OCI-LY1 (cell line): ENCODE data around the gene MID1.
"Not testable (repeated sequence)": the region's sequence is repeated elsewhere in the genome, so short reads cannot be mapped to it uniquely, and the experiment has no call there.

Experiments used
- H2AFZ ChIP-seq: fragments of 200-600 bp; sonication (generic), shearing (Covaris generic); 2 replicates; pipeline ENCODE4 v1.6.0; 2014; ENCODE audit warnings: antibody characterized with exemption, mild to moderate bottlenecking, low read length
- H3F3A ChIP-seq: fragments of 200-600 bp; sonication (generic), shearing (Covaris generic); 2 replicates; pipeline ENCODE4 v1.6.0; 2014; ENCODE audit warnings: mild to moderate bottlenecking, antibody characterized with exemption, low read length, moderate library complexity; ENCODE audit not compliant: insufficient read depth
- H3K27ac ChIP-seq: fragments of 200-600 bp; sonication (generic); 2 replicates; pipeline ENCODE4 v1.5.1; 2014; ENCODE audit warnings: low read length, mixed run types, mild to moderate bottlenecking, low read depth; ENCODE audit not compliant: poor library complexity, severe bottlenecking
- H3K27me3 ChIP-seq: fragments of 200-600 bp; sonication (generic); 2 replicates; pipeline ENCODE4 v1.6.0; 2014; ENCODE audit warnings: antibody characterized with exemption, mild to moderate bottlenecking, low read length, moderate library complexity; ENCODE audit not compliant: insufficient read depth
- H3K36me3 ChIP-seq: fragments of 200-600 bp; sonication (generic); 2 replicates; pipeline ENCODE4 v1.6.1; 2014; ENCODE audit warnings: mild to moderate bottlenecking, antibody characterized with exemption, low read length, moderate library complexity, mixed read lengths; ENCODE audit not compliant: insufficient read depth
- H3K4me1 ChIP-seq: fragments of 200-600 bp; sonication (generic); 2 replicates; pipeline ENCODE4 v1.5.1; 2014; ENCODE audit warnings: mild to moderate bottlenecking, low read length, moderate library complexity; ENCODE audit not compliant: insufficient read depth, severe bottlenecking
- H3K4me2 ChIP-seq: fragments of 200-600 bp; sonication (generic), shearing (Covaris generic); 2 replicates; pipeline ENCODE4 v1.6.1; 2014; ENCODE audit warnings: low read length
- H3K4me3 ChIP-seq: fragments of 200-600 bp; sonication (generic); 2 replicates; pipeline ENCODE4 v1.5.1; 2014; ENCODE audit warnings: low read length, low read depth, mild to moderate bottlenecking, mixed read lengths; ENCODE audit not compliant: poor library complexity, severe bottlenecking
- H3K79me2 ChIP-seq: fragments of 200-600 bp; shearing (Covaris generic); 2 replicates; pipeline ENCODE4 v1.6.1; 2016; ENCODE audit warnings: mixed run types, low read length, mixed read lengths; ENCODE audit not compliant: insufficient read depth
- H3K9ac ChIP-seq: fragments of 200-600 bp; sonication (generic), shearing (Covaris generic); 2 replicates; pipeline ENCODE4 v1.6.1; 2014; ENCODE audit warnings: mild to moderate bottlenecking, low read length, mixed read lengths
- H3K9me2 ChIP-seq: fragments of 200-600 bp; sonication (generic), shearing (Covaris generic); 2 replicates; pipeline ENCODE4 v1.6.1; 2014; ENCODE audit warnings: low read depth, mild to moderate bottlenecking, low read length, mixed read lengths
- H3K9me3 ChIP-seq: fragments of 200-600 bp; shearing (Covaris generic); 2 replicates; pipeline ENCODE4 v1.6.1; 2014; ENCODE audit warnings: low read length, mixed read lengths
- H4K20me1 ChIP-seq: fragments of 200-600 bp; sonication (generic), shearing (Covaris generic); 2 replicates; pipeline ENCODE4 v1.6.0; 2016; ENCODE audit warnings: mild to moderate bottlenecking, low read length; ENCODE audit not compliant: insufficient read depth
- CTCF ChIP-seq: fragments of 200-600 bp; sonication (generic), shearing (Covaris generic); IDR thresholded peaks from 2 replicates; pipeline ENCODE4 v1.5.1; 2017; ENCODE audit warnings: mild to moderate bottlenecking, antibody characterized with exemption, low read length, moderate library complexity, mixed read lengths
- EZH2 ChIP-seq: fragments of 200-600 bp; sonication (generic), shearing (Covaris generic); IDR thresholded peaks from 2 replicates; pipeline ENCODE4 v1.8.0; 2017; ENCODE audit warnings: borderline replicate concordance, mixed run types, mild to moderate bottlenecking, antibody characterized with exemption, low read length, moderate library complexity, mixed read lengths

MID1 gene

GRCh38 chrX:10591363-10592335, 28.7 kb downstream of the MID1 start:
- Histone ChIP-seq H3K36me3 (no peaks in the 10 kb centered on the region), H3K4me3 (no peak overlapping the region), H3K9ac (no peak overlapping the region), H3K4me1 (no peaks in the 10 kb centered on the region), H3K4me2 (no peak overlapping the region), H4K20me1 (no peaks in the 10 kb centered on the region), H3K27ac (no peak overlapping the region), H3F3A (no peaks in the 10 kb centered on the region), H3K27me3 (no peaks in the 10 kb centered on the region), H3K9me3 (no peaks in the 10 kb centered on the region), H3K9me2 (no peaks in the 10 kb centered on the region), H3K79me2 (no peaks in the 10 kb centered on the region), H2AFZ (no peak overlapping the region)
- TF ChIP-seq EZH2 (no peak), CTCF (no peak)

- not testable (repeated sequence) for H3K79me2 ChIP-seq, H3K4me3 ChIP-seq, H2AFZ ChIP-seq, H3K9ac ChIP-seq, H3K27me3 ChIP-seq, H3K9me2 ChIP-seq, H3K4me2 ChIP-seq, H3K27ac ChIP-seq, H3K4me1 ChIP-seq, H4K20me1 ChIP-seq, H3K9me3 ChIP-seq, H3K36me3 ChIP-seq, H3F3A ChIP-seq
Observed at GRCh38 chrX:10589787-10590186, 30.6 kb downstream of the MID1 start.

GRCh38 chrX:10589098-10589497, 31.3 kb downstream of the MID1 start:
- H2AFZ ChIP-seq, result no peak overlapping the region
- H3K36me3 ChIP-seq, result no peaks in the 10 kb centered on the region
- H3K79me2 ChIP-seq, result no peaks in the 10 kb centered on the region
- H3K9me2 ChIP-seq, result no peaks in the 10 kb centered on the region
- H3F3A ChIP-seq, result no peaks in the 10 kb centered on the region
- no peak overlapping the region for H3K4me3 ChIP-seq
- H3K27ac ChIP-seq, result no peak overlapping the region
- no peaks in the 10 kb centered on the region for H3K4me1 ChIP-seq
- TF ChIP-seq CTCF, result no peak
- TF ChIP-seq EZH2, result no peak
- no peaks in the 10 kb centered on the region for H3K27me3 ChIP-seq
- no peak overlapping the region for H3K4me2 ChIP-seq
- H3K9me3 ChIP-seq, result no peaks in the 10 kb centered on the region
- no peaks in the 10 kb centered on the region for H4K20me1 ChIP-seq
- no peak overlapping the region for H3K9ac ChIP-seq

- not testable (repeated sequence) for H3K9ac ChIP-seq, H3K4me1 ChIP-seq, H3K79me2 ChIP-seq, H3K9me3 ChIP-seq, H3K4me3 ChIP-seq, H3K4me2 ChIP-seq, H3F3A ChIP-seq, H3K9me2 ChIP-seq, H3K27me3 ChIP-seq, H3K27ac ChIP-seq, H3K36me3 ChIP-seq, H2AFZ ChIP-seq, H4K20me1 ChIP-seq
Observed at GRCh38 chrX:10584882-10585281, 35.5 kb downstream of the MID1 start.
